Renal cortex interstitium (tissue), 11 donors: ENCODE data around the gene SORCS2. TPM values are rescaled to one million over a fixed set of nuclear protein-coding genes. Genes with fewer than 3 reads are reported as not detected.

Source experiments
- DNase-seq, 11 donors: peaks; one replicate each; pipeline ENCODE4 v3.0.0-alpha.2; 2013; ENCODE audit warnings: low read depth in 9 of 11, low spot score in 4 of 11; ENCODE audit errors: extremely low read depth in 1 of 11
- polyA plus RNA-seq, 3 donors: library from polyadenylated mRNA; unstranded; fragments of 120-200 nt; gene quantifications; one replicate each; pipeline ENCODE4 v1.2.1, GENCODE V29; 2013; ENCODE audit not compliant: insufficient read length in 3 of 3

SORCS2 gene
- polyA plus RNA-seq, 3 donors, result 8.3 to 13.3 (median 9.9) TPM

DNA sequence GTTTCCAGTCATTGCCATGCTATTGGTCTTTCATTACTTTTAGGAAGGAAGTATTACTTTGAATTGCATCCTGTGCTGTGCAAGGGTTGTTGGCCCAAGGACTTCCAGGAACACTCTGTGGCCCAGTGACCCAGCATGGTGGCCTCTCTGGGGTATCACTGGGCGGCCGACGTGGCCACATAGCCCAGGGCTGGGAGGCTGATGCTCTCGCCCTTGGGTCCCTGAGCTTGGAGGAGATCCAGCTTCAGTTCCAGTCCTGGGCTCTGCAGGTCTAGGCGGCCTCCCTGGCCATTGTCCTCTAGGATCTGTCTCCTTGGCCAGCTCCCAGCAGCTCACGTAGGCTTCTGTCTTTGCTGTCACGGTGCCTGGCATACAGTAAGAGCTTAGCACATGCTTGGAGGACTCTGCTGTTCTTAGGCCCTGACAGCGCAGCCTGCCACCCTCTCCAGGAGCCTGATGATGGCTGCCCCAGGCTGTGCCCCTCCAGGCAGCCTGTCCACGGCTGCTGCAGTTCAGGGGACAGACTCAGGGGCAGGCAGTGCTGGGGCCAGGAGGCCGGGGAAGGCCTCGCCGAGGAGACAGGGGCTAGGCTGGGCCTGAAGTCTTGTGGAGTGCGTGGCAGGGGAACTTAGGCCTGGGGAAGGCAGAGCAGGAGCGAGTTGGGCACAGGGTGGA, 42.2 kb downstream of the SORCS2 start:
- no peak for DNase-seq

DNA sequence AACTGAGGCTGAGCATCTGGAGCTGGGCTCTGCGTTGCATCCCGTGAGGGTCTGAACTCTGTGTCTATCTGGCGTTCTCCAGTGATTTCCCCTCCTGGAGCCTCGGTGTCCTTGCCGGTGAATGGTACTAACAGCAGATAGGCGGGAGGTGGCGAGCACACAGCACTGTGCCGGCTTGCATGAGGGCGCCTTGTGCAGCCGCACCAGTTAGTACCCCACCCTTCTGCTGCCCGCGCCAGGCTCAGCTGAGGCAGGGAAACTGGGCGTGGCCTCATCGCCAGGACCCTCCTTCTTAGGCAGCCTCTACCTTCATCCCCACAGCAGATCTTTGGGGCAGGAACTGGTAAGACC, 42.7 kb downstream of the SORCS2 start:
- no peak for DNase-seq

DNA sequence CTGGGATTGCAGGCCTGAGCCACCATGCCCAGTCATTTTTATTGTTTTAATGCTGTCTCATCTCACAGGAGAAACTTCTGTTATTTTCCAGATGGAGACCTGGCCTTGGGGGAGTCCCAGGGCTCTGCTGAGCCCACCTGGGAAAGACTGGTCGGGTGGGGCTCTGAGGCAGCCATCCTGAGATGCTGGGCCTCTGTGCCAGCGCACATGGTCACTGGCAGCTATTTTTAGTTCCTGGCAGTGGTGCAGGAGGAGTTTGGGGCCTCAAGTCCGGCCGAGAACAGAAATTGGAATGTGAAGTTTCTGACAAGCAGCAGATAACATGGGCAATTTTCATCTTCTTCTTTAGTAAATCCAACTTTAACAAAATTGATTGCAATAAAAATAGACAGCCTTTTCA, 44.5 kb downstream of the SORCS2 start:
- DNase-seq, result no peak

DNA sequence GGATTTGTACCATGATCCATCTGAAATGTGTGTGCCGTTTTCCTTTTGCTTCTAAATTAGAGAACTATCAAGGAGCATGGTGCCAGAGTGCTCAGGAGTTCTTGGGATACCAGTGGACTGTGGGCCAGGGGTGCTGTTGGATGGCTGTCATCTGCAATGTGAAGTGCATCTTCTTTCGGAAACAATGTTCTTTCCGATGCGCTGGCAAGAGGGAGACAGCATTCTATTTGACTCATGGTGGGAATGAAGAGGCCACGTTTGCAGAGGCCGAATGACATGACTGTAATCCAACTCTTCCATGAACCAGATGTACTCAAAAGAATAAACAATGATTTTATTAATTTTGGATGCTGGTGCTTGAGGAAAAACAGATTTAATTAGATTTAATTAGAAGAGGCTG, 45.5 kb downstream of the SORCS2 start:
- DNase-seq, result no peak

DNA sequence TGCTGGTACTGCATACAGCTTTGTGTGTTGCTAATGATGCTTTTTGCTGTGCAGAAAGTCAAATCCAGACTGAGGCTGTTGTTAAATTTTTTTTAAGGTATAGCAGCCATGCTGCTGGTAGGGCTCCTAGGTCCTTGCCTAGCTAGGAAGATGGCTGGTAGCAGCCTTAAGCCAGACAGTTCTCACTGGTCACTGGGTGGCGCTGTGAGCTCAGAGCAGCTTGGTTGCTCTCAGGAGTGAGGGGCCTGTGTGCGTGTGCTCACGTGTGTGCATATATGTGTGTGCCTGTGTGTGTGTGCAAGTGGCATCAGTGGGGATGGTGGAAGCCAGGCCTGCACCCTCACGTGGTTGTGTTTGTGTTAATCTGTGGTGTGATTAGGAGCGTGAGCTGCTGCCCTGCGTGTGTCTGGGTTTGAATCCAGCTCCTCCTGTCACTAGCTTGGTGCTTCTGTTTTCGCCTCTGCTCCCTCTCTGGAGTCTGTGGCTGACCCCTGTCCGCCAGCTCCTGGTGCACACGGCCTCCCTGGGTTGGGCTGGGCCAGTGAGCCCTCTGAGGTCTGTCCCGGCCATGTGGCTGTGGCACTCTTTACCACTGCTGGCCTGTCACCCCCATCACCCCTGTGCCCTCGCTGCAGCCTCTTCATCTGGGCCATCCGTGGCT, 46.1 kb downstream of the SORCS2 start:
- DNase-seq, result no peak

DNA sequence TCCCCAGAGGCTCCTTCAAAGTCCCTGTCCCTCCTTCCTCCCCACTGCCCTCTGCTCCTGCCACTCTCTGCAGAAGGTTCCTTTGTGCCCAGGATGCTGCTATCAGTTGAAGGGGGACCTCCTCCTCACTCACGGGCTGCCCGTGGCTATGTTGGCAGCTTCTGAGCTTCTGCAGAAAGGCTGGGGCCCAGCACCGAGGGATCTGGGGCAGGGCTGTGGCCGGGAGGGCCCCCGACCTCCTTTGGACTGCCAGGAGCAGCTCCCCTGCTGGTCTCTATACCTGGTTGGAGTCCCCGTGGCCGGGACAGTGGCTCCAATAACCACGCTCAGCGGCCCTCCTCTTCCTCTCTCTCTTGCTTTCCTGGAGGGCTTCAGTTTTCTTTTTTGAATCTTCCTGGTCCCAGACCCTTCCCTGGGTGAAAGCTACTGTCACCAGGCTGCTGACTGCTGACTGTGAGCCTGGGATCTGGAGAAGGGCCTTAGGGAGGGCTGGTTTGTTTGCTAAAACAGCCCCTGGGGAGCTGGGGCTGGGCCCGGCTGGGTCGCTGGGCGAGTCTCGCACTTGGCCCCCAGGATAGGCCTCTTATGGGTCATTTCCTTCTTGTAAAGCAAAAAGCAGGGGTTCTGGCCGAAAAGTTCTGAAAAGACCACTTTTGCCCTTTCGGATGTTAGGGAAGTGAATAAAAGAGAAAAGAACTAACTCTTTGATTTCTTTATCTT, 46.9 kb downstream of the SORCS2 start:
- DNase-seq, result no peak

DNA sequence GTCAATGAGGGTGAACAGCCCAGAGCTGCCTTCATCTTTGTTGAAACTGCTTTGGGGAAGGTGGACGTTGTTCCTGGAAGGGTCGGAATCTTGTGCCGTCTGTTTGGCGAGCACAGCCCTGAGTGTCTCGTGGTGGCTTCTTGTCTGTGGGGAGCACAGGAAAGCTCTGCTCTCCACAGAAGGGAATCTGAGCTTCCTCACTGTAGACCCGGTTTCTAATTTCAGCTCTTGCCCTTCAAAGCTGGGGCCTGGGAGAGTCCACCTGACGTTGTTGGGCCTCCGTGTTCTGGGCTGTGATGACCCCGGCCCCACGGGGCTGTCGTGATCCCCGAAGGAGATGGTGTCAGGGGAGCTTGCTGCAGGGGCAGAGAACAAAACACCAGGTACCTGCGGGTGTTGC, 47.5 kb downstream of the SORCS2 start:
- no peak for DNase-seq

DNA sequence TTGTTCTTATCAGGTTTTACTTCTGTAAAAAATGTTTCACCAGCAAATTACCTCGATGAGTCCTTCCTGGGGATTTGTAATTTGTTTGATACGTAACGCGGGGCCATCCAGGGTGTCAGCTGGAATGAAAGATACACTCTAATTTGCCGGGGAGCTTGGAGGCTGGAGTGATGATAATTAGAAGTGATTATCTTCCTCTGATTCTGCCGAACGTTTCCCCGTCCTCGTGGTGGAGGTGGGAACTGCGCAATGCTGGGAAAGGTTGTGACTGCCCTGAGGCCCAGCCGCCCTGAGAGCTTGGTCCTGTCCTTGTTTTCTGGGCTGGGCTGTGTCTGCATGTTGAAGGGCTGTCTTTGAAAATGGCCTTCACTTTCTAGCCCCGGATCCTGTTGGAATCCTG, 48.0 kb downstream of the SORCS2 start:
- DNase-seq, result no peak

DNA sequence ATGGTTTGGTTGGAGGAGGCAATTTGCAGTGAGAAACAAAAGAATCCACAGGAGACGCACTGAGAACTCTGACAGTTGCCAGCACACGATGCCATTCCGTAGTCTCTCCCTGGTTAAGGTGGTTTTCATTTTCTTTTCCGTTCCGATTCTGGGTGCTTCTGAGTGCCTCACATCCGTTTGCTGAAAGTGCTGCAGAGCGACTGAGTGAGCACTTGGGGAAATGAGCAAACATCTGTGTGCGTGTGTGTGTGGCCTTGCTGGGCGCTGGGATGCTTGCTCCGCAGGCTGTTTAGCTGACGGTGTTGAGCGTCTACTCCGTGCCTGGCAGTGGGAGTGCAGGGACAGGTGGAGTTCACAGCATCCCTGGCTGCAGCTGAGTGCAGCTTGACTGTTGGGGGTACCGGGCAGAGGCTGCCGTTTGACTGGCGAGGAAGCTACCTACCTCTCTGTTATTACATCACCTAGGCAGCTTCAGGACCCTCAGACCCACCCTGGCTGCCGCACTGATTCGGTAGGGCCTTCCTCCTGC, 49.3 kb downstream of the SORCS2 start:
- DNase-seq, result no peak

DNA sequence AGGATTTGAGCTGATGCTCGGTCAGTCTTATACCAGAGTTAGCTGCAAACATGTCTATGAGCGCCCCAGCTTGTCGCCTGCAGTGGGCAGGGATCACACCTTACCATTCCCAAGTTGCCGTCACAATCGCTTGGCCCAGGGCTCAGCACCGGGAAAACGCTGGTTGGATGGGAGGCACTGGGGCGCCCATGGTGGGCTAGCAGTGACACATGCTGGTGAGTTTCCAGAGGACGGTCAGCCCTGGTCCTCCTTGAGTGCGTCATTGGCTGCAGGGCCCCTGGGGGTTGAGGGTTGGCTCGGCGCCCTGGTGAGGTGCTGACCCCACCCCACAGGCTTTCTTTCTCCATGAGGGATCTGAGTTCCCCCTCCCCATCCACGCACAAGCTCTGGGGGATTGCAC, 50.4 kb downstream of the SORCS2 start:
- no peak for DNase-seq

DNA sequence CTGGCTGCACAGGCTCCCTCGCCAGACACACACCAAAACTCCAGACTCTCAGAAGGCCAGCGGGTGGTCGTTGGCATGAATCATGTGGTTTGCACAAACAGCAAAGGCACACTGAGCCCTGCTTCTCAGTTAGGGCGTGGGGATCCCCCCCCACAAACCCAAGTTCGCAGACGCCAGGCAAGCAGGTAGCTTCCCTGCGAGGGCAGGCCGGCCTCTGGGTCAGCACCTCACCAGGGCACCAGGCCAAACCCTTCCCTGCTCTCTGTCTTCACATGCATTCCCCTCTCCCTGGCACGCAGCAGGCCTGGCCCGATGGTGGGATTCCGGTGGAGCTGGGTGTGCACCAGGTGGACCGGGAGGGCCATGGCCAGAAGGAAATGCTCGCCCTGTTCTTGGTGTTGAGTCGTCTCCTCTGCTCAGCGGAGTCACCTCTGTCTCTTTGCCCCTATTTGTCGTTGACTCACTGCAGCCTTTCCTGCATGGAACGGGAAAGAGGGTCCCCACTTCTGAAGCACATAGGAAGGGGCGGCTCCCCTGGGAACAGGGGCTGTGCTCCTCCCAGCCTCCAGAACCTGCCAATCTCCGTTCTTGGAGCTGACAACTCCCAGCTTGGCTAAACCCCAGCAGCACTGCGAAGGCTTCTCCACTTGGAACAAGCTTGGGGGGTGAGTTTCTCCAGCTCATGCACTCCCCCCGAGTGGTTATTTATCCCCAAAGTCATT, 51.4 kb downstream of the SORCS2 start:
- DNase-seq, result no peak

DNA sequence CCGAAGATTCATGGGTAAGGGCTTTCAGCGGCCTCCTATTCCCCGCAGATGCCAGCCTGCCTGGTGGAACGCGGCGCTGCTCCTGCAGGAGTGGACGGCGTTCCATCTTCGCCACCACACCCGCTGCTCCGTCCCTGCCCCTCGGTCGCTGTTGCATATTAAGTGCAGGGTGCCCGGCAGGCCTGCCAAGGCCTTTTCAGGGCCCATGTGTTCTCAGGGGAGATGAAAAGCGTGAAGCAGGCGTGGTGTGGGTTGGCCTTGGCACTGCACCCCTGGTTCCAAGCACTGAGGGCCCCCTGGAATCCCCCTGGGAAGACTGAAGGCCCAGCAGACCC, 52.0 kb downstream of the SORCS2 start:
- DNase-seq, result no peak

DNA sequence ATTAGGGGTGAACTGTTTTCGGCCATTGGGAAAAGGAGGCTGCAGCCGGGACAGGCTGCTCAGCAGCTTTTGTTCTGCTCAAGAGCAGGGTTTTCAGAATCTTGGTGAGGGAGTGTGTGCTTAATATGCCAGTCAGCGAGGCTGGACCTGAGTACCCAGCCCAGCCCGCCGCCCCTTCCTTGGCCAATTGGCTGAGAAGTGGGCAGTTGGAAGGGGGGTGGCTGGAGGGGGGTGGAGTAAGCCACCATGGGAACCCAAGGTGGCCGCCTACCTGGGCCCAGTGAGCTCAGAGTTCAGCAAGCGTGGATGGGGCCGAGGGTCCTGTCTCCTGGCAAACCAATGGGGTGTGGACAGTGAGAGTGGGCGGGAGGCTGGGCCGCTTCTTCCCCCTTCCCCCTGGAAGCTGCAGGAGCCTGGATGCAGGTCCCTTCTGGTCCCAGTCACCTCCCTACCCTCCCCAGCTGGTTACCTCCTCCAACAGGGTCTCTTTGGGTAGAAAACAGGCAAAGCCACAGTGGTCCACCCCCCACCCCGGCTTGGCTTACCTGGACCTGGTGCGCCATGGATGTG, 52.5 kb downstream of the SORCS2 start:
- no peak for DNase-seq

DNA sequence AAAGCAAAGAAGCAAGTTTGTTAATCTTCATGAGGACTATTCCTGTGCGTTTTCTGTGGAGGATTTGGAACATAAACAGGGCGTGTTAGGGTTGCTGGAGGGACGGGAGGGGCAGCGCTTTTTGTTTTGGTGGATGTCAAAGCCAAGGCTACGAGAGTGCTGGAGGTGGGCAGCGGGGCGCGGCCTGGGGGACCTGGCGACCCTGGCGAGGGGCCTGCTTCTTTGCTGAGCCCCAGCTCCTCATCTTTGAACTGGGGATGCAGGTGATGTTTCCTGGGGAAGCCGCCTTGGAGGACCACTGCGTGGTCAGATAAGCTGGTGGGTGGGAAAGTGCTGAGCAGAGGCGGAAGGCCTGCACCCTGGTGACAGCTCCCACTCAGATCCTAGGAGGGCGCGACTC, 55.2 kb downstream of the SORCS2 start:
- no peak for DNase-seq

DNA sequence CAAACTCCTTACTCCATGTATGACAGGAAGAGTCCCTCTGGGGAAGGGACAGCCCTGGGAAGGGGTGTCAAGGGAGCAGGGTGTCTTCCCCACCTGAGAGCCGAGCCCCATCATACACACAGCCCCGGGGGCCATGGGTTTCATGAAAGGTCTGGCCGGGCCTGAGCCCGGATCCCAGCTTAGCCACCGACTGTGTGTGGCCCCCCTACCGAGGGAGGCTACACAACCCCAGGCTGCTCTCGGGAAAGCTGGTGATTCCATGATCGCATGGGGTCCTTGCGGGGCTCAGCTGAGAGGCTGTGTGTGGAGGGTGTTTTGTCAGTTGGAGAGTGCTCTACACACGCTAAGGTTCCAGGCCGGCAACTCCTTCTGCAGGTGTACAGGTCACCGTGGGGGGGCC, 55.6 kb downstream of the SORCS2 start:
- no peak for DNase-seq

DNA sequence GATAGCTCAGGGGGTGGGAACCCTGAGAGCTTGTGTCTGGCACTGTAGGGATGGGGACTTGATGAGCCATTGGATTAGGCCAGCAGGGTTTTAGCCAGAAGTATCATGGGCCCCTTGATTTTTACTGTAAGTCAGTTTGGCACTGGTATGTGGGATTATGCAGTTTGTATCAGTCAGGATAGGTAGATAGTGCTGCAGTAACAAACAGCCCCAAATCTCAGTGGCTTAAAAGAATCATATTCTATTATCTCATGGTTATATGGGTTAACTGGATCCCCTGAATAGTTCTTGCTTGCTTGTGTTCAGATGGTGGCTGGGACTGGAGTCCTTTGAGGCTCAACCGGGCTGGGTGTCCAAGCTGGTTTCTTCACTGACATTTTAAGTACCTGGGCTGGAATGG, 56.5 kb downstream of the SORCS2 start:
- no peak for DNase-seq

DNA sequence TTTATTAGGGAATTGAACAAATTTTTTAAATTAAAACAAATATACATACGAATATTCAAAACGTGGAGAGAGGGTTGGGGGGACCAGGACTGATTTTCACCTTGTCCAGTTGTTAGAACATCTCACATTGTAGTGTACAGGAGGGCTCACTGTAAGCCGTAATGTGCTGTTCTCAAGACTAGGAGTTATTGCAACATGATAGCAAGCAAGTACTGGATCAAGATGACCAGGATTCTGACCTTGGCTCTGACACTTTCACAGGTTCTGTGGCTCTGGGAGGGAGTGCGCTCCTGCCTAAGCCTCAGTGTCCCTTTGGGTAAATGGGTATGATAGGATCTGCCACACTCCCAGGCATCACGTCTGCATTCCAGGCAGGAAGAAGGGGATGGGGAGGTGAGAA, 59.0 kb downstream of the SORCS2 start:
- no peak for DNase-seq

DNA sequence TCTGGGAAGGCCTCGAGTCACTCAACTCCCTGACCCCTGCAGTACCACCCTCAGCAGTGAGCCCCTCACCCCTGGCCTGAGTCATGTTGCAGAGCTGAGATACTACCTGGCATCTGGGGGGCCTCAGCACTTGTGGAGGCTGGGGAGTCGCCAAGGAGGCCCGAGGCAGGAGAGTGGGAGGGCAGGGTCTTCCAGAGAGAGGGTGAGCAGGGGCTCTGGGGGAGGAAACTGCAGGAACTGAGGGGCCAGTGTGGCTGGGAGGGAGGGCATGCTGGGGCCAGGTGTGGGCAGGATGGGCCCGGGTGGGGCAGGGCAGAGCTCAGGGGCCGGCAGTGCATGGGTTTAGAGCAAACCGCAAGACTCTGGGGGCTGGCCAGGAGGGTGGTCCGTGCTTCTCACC, 59.7 kb downstream of the SORCS2 start:
- no peak for DNase-seq

DNA sequence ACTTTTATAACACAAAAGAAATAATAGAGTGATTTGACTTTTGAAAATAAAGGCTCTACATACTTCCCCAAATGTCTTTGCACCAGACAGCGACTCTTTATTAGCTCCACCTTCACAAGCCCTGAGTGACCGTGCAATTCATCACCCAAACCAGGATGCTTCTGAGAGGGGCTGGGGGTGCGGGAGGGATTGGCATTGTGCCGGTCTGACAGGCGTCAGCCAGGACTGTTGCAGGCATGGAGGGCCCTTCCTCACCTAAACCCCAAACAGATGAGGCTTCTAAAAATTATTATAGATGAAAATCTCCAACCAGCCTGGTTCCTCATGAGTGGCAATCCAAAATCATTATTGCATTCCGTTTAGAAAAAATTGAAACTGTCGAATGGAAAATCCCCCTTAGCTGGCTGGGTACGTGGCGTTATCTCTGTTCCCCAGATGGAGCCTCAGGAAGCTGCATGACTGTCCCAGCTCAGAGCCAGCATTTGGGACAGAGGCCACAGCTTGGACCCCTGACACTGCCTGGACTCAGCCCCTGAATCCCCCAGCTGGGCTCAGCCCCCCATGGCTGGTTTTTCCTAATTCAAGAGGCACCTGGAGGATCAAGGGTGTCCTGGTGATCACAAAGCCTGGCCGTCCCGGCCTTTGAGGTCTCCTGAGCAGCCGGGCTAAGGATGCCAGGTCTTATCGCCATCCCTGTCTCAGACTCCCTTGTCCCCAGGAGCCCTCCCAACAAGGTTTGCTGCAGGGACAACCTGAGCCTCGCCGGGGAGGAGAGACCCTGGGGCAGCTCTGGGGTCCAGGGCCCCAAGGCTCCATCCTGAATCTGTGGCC, 60.4 kb downstream of the SORCS2 start:
- no peak for DNase-seq
